Measurements from ENCODE around the gene MTR. TPM values are rescaled to one million over a fixed set of nuclear protein-coding genes. Genes with fewer than 3 reads are reported as not detected.
A peak's percentile ranks its signal among the peaks of the same experiment; 100 is the strongest.
"Not testable (repeated sequence)": the region's sequence is repeated elsewhere in the genome, so short reads cannot be mapped to it uniquely, and the experiment has no call there.

The MTR gene
- total RNA-seq, 1 donor from 2014 or later = 43.8 TPM

DNA sequence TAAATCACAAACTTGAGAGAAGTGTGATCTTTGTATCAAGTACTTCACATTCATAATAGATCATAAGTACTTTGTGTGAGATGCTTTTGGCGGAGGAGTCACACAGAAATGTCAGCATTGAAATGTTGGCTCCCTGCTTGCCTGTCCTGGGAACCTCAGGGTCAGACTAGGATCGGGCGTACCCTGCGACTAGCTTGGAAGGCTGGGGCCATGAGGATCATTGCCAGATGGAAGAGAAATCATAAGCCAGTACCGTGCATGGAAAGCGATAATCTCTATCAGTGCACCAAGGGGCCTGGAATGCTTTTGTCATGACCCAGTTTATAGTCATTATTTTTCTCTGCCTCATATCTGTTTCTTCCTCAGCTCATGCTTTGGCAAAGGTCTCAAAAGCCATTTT is 35.5 kb downstream of the MTR start:
- no peak for DNase-seq (ENCODE audit: low read depth)

DNA sequence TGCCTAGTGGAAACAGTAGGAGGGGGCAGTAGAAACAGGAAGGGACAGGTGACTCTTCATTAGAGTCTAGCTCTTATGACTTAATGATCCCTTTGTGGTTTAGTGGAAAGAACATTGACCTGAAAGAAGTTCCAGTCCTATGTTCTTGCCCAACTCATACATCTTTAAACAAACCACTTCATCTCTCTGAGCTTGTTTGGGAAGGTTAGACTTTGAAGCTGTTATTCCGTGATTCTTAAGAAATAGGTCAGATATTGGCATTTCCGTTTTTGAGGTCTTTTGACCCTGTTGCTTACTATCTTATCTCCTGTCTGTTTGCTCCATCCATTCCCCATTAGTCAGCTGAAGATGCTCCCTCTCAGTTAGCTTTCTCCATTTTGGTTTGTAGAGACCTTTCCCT is 38.5 kb downstream of the MTR start:
- no peak for DNase-seq (ENCODE audit: low read depth)

DNA sequence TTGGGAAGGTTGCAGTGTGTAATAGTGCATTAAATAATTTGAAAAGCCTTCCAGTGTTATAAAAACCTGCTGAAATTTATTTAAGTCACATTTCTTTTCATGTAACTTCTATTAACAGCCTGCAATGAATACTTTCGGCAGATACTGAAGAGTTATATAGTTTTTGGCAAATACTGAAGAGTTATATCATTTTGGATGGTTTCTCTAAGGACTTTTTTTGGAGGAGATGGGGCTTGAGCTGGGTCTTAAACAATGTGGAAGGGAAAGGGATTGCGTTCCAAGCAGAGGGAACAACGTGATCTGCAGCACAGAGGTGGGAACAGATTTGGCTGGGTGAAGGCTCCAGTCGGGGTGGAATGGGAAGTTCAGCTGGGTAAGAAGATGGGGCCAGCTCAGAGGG is 39.8 kb downstream of the MTR start:
- no peak for DNase-seq (ENCODE audit: low read depth)

DNA sequence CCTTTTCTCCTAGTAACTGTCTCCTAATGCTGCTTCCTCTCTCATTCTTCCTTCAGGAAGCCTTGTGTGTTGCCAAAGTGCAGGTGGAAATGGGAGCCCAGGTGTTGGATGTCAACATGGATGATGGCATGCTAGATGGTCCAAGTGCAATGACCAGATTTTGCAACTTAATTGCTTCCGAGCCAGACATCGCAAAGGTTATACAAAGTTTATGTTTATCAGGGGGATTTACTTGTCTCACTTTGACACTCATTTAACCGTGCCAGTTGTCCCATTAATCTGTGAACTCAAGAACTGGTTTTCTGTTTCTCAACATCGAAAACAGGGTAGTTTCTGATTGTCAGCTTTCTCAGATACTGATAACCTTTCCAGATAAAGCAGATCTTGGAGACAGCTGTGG is 40.4 kb downstream of the MTR start:
- DNase-seq (ENCODE audit: low read depth) = no peak

DNA sequence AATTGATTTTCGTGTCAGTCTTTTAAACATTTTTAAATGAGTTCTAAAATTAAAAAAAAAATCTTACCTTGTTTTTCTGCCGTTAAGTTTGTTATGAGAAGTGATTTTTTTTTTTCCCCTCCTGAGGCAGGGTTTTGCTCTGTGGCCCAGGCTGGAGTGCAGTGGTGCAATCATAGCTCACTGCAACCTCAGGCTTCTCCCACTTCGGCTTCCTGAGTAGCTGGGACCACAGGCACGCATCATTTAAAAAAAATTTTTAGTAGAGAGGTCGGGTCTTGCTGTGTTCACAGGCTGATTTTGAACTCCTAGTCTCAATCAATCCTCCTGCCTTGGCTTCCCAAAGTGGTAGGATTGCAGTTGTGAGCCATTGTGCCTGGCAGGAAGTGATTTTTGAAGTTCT is 41.1 kb downstream of the MTR start:
- DNase-seq (ENCODE audit: low read depth) = no peak

DNA sequence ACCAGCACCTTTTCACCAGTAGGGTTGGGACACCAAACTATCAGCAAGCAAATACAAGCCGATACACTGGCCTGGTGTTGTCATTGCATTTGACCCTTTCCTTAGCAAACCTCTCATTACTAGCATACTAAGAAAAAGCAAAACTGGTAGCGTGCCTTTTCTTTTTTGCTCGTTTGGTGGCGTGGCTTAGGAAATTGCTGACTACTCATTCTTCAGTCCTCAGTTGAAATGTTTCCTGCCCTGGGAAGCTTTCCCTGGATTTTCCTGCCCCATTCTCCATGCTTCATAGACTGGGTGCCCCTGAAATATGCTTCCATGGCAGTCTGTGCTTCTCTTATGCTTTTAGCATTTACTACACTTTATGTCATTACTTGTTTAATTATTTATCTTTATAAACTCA is 42.0 kb downstream of the MTR start:
- DNase-seq (ENCODE audit: low read depth) = no peak

DNA sequence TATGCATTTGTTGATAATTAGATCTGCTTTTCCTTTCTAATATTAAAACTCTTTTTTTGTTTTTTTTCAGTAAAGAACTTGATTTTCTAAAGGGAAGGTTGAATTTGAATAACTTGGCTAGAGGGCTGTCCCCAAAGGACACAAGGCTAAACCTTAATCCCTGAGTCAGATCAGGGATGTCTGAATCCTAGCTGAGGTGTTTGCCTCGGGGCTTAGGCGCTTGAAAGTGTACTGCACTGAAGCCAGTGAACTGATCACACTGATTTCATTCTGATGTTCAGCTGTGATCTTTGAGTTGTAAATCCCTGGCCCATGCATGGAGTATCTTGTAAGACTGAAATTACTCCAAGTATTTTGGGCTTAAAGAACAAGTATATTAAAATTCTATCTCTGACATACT is 42.8 kb downstream of the MTR start:
- DNase-seq (ENCODE audit: low read depth) = no peak

DNA sequence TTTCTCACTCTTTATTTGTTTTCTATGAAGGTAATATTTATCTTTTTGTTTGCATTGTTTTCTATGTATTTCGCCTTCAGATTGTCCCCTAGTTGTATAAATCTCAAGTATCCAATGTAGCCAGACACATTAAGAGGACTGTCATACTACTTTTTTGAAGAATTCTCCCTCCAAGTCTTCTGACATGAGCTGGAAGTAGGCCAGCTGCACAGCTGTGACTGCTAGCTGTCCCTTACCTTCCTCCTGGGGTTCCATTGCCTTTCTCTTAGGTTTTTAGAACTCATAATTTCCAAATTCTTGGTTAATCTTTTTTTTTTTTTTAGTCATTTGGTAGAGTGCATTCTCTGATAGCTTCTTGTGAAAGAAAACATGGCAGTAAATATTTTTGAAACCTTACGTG is 46.2 kb downstream of the MTR start:
- DNase-seq (ENCODE audit: low read depth) = no peak

DNA sequence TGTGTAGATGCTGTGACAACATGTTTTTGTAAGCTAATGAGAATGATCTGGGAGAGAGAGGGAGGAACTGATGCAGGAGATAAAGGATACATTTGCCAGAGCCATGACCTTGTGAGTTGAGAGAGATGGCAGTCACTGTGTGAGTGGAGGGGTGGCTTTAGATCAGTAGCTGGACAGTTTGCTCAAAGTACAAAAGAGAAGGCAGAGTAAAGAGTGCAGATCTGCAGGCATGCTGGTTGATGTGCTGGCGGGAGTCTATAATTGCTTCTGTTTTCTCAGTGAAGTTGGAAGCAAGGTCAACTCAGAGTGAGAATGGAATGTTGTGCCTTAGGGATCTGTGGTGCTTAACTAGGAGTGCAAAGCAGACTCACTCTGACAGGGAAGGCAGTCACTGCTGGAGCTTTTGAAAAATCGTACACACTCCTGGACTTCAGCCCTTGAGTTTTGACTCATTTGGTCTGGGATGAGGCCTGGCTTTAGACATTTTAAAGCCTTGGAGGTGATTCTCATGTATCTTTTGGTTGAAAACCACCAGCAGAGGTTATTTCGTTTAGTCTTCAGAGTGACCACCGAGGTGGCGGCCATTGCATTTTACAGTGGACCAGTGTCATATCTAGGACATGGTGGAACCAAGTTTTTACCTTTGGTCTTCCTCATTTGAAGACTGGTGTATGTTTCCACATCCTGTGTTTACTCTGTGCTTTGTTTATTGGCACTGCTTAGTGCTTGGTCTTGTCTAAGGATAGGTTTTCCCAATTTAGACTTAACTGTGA is 49.6 kb downstream of the MTR start:
- DNase-seq (ENCODE audit: low read depth) = peak; percentile 82

DNA sequence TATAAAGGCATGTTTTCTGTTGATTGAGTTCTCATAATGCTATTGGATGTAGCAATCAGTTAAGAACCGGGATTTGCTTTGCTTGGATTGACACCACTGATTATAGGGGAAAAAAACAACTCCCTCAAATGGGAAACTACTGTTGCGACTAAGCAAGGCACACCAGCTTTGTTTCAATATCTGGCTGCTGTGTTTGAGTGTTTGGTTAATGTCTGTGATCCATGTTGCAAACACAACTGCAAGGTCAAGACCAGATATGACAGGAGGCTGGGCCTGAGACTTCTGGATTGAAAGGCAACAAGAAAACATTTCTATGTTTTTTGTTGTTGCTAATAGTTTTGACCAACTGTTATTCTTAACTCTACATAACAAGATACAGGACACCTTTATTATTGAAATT is 50.7 kb downstream of the MTR start:
- DNase-seq (ENCODE audit: low read depth) = no peak

DNA sequence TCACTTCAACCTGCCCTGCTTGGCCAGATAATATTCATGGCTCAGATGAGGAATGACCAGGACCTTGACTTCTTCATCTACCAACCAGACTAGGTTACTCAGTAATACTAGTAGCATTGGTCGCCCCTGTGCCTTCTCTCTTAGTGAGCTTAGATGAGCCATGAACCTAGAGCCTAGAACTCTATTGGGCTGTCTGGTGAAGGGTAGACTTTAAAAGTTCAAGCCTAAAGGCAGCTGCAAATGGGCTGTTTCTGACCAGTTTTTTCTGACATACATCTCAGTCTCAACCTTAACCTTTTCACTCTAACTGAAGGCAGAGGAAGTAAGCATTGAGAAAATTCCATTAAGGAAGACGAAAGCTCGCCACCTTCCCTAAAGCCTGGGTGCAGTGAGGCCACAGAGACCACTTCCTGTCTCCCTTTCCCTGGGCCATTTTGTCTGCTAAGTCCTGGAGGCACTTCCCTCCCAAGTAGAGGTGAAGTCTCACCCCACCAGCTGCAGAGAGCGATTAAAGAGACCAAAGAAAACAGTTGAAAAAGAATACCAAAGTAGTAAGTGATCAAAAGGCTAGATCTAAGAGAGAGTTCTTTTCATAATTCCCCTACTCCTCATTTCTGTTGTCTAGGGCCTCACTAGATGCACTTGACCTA is 53.3 kb downstream of the MTR start:
- DNase-seq (ENCODE audit: low read depth) = no peak

DNA sequence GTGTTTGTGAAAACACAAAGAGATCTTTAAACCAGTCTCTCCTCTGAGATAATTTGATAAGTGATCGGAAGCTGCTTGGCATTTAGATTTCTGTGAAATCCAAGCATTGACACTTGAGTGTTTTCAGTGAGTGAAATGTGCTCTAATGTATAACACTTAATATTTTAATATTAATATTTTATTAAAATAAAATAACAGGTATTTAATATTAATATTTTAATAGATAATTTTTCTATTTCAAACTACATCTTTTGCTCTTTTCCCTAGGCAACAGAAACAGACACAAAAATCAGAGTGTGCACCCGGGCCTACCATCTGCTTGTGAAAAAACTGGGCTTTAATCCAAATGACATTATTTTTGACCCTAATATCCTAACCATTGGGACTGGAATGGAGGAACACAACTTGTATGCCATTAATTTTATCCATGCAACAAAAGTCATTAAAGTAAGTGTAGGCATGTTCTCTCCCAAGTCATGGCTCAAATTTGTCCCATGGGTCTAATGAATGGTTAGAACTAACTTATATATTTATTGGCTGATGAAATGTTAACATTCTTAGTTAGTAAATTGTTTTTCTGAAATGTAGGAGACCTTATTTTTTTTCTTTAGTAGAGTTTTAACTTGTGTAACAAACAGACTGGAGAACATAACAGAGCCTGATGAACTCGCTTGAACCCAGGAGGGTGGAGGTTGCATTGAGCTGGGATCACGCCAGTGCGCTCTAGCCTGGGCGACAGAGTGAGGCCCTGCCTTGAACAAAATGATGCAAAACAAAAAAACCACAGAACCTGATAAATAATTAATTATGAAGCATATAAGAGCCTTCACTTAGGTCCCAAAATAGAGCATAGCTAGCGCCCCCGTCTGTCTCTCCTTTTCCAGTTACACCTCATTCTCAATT is 55.2 kb downstream of the MTR start:
- peak; percentile 44 for DNase-seq (ENCODE audit: low read depth)

DNA sequence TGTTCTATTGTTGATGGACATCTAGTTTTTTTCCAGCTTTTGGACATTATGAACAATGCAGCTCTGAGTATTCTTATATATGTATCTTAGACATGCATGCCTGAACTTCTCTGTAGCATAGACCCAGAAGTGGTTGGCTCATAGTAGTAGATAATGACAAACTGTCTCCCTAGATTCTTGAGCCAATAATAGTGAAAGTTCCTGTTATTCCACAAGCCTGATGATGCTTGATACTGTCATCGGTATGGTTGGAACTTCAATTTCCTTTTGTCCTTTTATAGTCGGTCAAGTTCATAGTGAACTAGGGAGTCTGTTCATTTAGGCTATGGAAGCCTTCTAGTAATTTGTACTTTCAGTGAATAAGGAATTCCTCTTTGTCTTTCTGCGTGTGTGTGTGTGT is 56.8 kb downstream of the MTR start:
- no peak for DNase-seq (ENCODE audit: low read depth)

DNA sequence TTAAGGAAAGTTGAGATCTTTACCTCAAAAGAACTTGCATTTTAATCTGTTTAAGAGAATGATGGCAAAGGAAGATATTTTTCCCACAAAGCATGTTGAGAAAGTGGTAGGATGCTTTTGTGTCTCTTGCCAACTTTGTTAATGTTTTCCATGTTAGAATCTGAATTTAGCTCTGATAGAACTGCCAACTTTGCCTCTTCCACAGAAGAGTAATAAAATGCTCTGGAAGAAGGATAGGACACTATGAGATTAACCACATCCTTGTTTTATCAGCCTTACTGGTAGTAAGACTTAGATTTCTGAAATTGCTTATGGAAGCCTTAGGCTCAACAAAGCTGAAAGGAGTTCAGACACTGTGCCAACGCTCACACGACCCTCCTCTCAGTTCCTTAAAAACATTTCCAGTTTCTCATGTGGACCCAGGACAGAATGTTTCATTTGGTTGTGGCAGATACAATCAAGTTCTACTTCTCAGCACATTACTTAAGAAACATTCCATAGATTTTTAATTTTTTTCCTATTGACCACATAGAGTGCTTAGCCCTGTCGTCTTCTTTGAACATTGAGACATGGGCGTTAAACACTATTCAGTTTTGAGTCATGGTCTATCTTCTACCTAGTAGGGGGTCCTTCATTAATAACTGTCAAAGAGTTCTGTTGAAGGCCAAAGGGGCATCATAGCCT is 59.0 kb downstream of the MTR start:
- DNase-seq (ENCODE audit: low read depth) = peak; percentile 59

DNA sequence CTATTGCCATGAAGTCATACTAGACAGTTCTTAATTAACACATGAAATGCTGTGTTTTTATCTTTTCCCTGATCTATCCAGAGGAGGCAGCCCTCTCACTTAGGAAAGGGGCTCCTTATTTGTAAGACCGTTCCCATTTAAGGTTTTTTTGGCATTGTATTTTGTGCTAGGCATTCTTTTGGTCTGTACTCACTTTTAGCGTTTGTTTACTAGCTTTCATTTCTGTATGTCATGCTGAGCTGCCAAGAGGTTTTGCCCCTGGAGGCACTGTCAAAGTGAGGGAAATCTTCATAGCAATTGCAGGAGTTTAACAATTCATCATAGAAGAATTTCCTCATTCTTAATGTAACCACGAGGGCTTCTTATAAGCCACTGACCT is 59.5 kb downstream of the MTR start:
- peak; percentile 75 for DNase-seq (ENCODE audit: low read depth)

DNA sequence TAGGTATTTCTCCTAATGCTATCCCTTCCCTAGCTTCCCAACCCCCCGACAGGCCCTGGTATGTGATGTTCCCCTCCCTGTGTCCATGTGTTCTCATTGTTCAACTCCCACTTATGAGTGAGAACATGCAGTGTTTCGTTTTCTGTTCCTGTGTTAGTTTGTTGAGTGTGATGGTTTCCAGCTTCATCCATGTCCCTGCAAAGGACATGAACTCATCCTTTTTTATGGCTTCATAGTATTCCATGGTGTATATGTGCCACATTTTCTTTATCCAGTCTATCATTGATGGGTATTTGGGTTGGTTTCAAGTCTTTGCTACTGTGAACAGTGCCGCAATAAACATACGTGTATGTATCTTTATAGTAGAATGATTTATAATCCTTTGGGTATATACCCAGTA is 61.6 kb downstream of the MTR start:
- DNase-seq (ENCODE audit: low read depth) = not testable (repeated sequence)

DNA sequence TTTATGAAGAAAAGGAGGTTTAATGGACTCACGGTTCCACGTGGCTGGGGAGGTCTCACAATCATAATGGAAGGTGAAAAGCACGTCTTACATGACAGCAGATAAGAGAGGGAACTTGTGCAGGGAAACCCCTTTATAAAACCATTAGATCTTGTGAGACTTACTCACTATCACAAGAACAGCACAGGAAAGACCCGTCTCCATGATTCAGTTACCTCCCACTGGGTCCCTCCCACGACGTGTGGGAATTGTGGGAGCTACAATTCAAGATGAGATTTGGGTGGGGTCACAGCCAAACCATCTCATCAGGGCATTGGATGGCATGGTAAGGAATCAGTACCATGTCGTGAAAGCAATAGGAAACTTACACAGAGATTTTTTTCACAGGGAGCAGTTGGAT is 63.1 kb downstream of the MTR start:
- no peak for DNase-seq (ENCODE audit: low read depth)

DNA sequence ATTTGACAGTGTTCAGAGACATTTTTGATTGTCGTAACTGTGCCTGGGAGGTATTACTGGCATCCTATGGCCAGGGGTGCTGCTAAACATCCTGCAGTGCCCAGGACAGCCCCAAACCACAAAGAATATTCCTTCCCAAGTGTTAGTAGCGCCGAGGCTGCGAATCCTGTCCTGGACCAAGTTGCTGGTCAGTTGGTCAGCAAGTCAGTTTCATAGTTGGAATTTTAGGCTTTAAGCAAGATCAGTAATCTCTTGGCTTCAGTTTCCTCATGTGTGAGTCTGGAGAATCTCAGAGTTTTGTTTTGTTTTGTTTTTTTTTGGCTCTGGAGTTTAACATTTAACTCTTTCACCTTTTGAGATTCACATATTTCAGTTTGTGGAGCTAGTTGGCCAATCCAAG is 65.0 kb downstream of the MTR start:
- no peak for DNase-seq (ENCODE audit: low read depth)

DNA sequence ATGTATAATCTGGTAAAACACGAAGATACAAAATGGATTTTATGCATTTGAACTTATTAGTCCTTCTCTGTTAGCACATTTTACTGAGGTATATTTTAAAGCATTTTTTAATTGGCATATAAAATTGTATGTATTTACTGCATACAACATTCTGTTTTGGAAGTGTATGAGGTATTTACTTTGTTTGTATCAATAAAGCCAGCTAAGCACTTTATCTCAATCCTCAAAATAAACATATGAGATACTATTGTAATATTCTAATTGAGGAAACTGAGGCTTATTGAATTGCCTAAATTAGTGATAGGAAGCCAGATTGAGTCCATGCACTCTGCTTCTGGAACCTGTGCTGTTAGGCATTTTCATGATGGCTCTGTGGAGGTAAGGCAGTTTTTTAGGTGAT is 65.6 kb downstream of the MTR start:
- no peak for DNase-seq (ENCODE audit: low read depth)

DNA sequence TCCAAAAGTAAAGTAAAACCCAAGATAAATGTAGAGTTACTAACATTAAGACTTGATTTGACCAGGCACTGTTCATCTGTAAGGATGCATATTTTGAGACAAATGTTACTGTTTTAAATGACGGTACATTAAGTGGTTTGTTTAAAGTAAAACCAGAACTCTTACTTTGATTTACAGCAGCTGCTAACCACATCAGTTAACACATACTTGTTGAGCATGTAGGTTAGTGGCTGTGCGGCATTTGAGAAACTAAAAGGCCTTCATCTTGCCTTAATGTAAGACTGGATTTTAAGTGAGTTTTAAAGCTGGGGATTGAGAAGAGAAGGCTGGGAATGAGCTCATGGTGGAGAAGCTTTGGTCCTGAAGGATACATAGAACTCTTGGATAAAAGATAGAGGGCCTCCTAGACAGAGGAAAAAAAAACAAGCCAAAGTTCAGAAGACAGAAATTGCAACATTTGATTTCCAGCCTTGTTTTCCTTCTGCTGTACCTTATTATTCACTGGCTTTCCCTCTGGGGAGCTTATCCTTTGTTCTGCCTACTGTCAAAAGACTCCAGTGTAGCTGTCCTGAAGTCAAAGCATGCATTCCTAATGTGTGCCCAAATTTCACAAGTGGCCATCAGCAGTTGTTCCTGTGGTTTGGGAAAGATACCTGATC is 66.6 kb downstream of the MTR start:
- peak; percentile 77 for DNase-seq (ENCODE audit: low read depth)

DNA sequence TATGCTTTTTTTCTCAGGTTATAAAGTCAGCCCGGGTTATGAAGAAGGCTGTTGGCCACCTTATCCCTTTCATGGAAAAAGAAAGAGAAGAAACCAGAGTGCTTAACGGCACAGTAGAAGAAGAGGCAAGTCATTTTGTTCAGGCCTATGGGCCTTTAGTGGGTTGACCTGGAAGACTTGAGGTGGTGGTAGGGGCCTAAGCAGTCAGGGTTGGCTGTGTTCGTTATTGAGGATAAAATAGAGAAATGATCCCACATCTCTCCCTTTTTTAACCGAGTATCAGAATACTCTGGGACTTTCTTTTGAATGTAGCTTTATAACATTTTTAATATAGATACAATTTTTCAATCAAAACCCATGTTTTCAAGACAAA is 67.1 kb downstream of the MTR start:
- DNase-seq (ENCODE audit: low read depth) = no peak

Measured in renal cortical epithelial cell (primary cell).